ENCODE measurements around the gene KLHDC7B. TPM values are rescaled to one million over a fixed set of nuclear protein-coding genes. Genes with fewer than 3 reads are reported as not detected.

Gene KLHDC7B
- total and polyA plus RNA-seq, 2 of the 13 experiments (the other 11 are each of a cell fraction or from before 2014, with no cell fraction given), result 0.11 TPM; not detected in 1

DNA sequence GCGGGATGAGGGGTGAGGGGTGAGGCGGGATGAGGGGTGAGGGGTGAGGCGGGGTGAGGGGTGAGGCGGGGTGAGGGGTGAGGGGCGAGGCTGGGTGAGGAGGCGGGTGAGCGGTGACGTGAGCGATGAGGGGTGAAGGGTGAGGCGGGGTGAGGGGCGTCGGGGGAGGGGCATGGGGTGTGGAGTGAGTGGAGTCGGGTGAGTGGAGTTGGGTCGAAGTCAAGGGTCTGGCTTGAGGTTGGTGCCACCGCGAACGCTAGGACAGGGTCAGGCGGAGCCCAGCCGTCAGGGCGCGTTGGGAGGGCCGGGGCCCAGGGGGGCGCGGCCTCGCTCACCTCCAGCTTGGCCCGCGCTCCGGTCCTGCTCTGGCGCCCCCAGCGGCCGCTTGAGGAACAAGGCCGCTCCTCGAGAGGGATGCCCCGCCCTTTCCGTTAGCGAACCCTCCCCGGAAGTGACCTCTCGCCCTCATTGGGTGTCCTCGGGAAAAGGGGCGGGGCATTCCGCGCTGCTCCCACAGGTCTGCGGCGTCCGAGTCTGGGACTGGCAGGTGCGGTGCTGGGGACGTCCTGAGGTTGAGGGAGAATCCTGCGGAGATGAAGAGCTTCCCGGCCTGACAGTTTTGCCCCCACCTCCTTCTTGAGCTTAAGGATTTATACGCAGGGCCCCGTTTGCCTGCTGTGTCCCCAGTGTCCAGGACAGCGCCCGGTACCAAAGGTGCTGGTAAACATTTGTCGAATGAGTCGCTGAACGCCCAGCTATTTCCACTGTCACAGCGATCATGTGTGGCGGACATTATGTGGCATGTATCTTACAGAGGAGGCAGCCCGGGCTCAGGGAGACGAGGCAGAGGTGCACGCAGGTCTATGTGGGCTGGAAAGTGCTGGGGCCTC, 17.1 kb downstream of the KLHDC7B start, which contains the start of gene SYCE3 (continued):
- peak; percentile 68; the same call in 1 of the 3 replicates for TF ChIP-seq MXI1 (IDR thresholded peaks at IDR 0.05; ENCODE audit: borderline replicate concordance, low read depth, low read length)
- peak; percentile 67; the same call in 1 of the 2 replicates for TF ChIP-seq SRY (CRISPR knock-in tag; IDR thresholded peaks at IDR 0.05)
- TF ChIP-seq MYNN (CRISPR knock-in tag; IDR thresholded peaks at IDR 0.05; ENCODE audit: low read depth), result no peak
- no peak for TF ChIP-seq ARID2 (CRISPR knock-in tag; IDR thresholded peaks at IDR 0.05; ENCODE audit: borderline replicate concordance)
- TF ChIP-seq DNMT1 (CRISPR knock-in tag; IDR thresholded peaks at IDR 0.05), result no peak
- TF ChIP-seq ZNF333 (CRISPR knock-in tag; IDR thresholded peaks at IDR 0.05; ENCODE audit: borderline replicate concordance), result no peak
- TF ChIP-seq, protein P1, sequence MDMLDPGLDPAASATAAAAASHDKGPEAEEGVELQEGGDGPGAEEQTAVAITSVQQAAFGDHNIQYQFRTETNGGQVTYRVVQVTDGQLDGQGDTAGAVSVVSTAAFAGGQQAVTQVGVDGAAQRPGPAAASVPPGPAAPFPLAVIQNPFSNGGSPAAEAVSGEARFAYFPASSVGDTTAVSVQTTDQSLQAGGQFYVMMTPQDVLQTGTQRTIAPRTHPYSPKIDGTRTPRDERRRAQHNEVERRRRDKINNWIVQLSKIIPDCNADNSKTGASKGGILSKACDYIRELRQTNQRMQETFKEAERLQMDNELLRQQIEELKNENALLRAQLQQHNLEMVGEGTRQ (IDR thresholded peaks at IDR 0.05; ENCODE audit: low read depth, low read length), result no peak
- TF ChIP-seq, protein P1 (CRISPR knock-in tag; IDR thresholded peaks at IDR 0.05; ENCODE audit: borderline replicate concordance), result no peak; the same call in 1 of the 2 replicates
- TF ChIP-seq ZNF264 (CRISPR knock-in tag; IDR thresholded peaks at IDR 0.05), result no peak
- TF ChIP-seq, protein P2, sequence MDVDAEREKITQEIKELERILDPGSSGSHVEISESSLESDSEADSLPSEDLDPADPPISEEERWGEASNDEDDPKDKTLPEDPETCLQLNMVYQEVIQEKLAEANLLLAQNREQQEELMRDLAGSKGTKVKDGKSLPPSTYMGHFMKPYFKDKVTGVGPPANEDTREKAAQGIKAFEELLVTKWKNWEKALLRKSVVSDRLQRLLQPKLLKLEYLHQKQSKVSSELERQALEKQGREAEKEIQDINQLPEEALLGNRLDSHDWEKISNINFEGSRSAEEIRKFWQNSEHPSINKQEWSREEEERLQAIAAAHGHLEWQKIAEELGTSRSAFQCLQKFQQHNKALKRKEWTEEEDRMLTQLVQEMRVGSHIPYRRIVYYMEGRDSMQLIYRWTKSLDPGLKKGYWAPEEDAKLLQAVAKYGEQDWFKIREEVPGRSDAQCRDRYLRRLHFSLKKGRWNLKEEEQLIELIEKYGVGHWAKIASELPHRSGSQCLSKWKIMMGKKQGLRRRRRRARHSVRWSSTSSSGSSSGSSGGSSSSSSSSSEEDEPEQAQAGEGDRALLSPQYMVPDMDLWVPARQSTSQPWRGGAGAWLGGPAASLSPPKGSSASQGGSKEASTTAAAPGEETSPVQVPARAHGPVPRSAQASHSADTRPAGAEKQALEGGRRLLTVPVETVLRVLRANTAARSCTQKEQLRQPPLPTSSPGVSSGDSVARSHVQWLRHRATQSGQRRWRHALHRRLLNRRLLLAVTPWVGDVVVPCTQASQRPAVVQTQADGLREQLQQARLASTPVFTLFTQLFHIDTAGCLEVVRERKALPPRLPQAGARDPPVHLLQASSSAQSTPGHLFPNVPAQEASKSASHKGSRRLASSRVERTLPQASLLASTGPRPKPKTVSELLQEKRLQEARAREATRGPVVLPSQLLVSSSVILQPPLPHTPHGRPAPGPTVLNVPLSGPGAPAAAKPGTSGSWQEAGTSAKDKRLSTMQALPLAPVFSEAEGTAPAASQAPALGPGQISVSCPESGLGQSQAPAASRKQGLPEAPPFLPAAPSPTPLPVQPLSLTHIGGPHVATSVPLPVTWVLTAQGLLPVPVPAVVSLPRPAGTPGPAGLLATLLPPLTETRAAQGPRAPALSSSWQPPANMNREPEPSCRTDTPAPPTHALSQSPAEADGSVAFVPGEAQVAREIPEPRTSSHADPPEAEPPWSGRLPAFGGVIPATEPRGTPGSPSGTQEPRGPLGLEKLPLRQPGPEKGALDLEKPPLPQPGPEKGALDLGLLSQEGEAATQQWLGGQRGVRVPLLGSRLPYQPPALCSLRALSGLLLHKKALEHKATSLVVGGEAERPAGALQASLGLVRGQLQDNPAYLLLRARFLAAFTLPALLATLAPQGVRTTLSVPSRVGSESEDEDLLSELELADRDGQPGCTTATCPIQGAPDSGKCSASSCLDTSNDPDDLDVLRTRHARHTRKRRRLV (CRISPR knock-in tag; IDR thresholded peaks at IDR 0.05), result no peak
- TF ChIP-seq ZBTB3 (CRISPR knock-in tag; IDR thresholded peaks at IDR 0.05; ENCODE audit: borderline replicate concordance, low read depth), result no peak
- no peak for TF ChIP-seq SALL2 (CRISPR knock-in tag; IDR thresholded peaks at IDR 0.05)
- TF ChIP-seq, protein P3, sequence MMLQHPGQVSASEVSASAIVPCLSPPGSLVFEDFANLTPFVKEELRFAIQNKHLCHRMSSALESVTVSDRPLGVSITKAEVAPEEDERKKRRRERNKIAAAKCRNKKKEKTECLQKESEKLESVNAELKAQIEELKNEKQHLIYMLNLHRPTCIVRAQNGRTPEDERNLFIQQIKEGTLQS (CRISPR knock-in tag; IDR thresholded peaks at IDR 0.05), result no peak
- TF ChIP-seq, protein P4, sequence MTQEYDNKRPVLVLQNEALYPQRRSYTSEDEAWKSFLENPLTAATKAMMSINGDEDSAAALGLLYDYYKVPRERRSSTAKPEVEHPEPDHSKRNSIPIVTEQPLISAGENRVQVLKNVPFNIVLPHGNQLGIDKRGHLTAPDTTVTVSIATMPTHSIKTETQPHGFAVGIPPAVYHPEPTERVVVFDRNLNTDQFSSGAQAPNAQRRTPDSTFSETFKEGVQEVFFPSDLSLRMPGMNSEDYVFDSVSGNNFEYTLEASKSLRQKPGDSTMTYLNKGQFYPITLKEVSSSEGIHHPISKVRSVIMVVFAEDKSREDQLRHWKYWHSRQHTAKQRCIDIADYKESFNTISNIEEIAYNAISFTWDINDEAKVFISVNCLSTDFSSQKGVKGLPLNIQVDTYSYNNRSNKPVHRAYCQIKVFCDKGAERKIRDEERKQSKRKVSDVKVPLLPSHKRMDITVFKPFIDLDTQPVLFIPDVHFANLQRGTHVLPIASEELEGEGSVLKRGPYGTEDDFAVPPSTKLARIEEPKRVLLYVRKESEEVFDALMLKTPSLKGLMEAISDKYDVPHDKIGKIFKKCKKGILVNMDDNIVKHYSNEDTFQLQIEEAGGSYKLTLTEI (CRISPR knock-in tag; conservative IDR thresholded peaks at IDR 0.05), result no peak
- no peak for TF ChIP-seq ZNF749 (CRISPR knock-in tag; IDR thresholded peaks at IDR 0.05; ENCODE audit: borderline replicate concordance)
- no peak for TF ChIP-seq ZNF225 (CRISPR knock-in tag; IDR thresholded peaks at IDR 0.05)
- TF ChIP-seq ZC3H13 (CRISPR knock-in tag; IDR thresholded peaks at IDR 0.05), result no peak; the same call in 1 of the 2 replicates
- peak; percentile 51; the same call in 1 of the 2 replicates for TF ChIP-seq MXD4 (CRISPR knock-in tag; IDR thresholded peaks at IDR 0.05)
- TF ChIP-seq ATF1 (CRISPR knock-in tag; IDR thresholded peaks at IDR 0.05), result no peak
- peak; percentile 47 for TF ChIP-seq CCAR2 (optimal IDR thresholded peaks at IDR 0.05; ENCODE audit: low read depth, low read length)
- TF ChIP-seq ARNT (IDR thresholded peaks at IDR 0.05), result no peak
